HepG2 (cell line): Measurements from ENCODE around the gene THAP2. TPM values are rescaled to one million over a fixed set of nuclear protein-coding genes. Genes with fewer than 3 reads are reported as not detected.

Experiments used
- ATAC-seq: fragments of 200-7000 bp; cut with Tn5 transposase; 3 replicates; pipeline ENCODE4 v1.9.1; 2020; ENCODE audit warnings: mild to moderate bottlenecking, moderate library complexity
- BruUV-seq: library from RNA; stranded (reverse); fragments of 400-500 nt; replicated peaks from 2 replicates; lab custom pipeline; 2021; lab: Mats Ljungman, UMichigan
- CTCF ChIA-PET: fragments of 300-600 bp; formaldehyde crosslinking; extraction: SDS; loops from one replicate; lab custom pipeline; 2021; ENCODE audit warnings: low total read pairs, inconsistent platforms, low intra/inter-chr PET ratio; lab: Yijun Ruan, JAX
- POLR2A ChIA-PET: fragments of 350-600 bp; sonication (Branson Sonifier 250); formaldehyde crosslinking; loops from one replicate; lab custom pipeline; 2020; ENCODE audit warnings: antibody characterized with exemption, inconsistent platforms; lab: Yijun Ruan, JAX
- DNase-seq: peaks from one replicate; pipeline ENCODE4 v3.0.0-alpha.2; 2015; ENCODE audit warnings: low spot score
- FAIRE-seq: peaks from 3 replicates; lab custom pipeline; 2011; peaks lifted over from hg19 to GRCh38; lab: Jason Lieb, UNC
- H2AFZ ChIP-seq: one replicate; pipeline ENCODE4 v1.6.1; 2011; ENCODE audit warnings: low read length, inconsistent platforms
- H3K27ac ChIP-seq: fragments of 300-600 bp; 3 replicates; pipeline ENCODE4 v1.8.0; 2011; ENCODE audit warnings: mixed run types, mild to moderate bottlenecking, mixed read lengths, low read length, inconsistent platforms; ENCODE audit not compliant: insufficient read depth; ENCODE audit errors: extremely low read length
- H3K27me3 ChIP-seq, 2 experiments: fragments of 200-600 bp in 1 of 2; 2 replicates in 1 of 2; 3 replicates in 1 of 2; pipeline versions ENCODE4 v1.6.0 to v1.8.0; 2011; ENCODE audit warnings: low read length in 2 of 2, mild to moderate bottlenecking in 2 of 2, moderate library complexity in 2 of 2, inconsistent platforms in 1 of 2; ENCODE audit not compliant: insufficient read depth in 2 of 2, control insufficient read depth in 1 of 2
- H3K36me3 ChIP-seq, 2 experiments: fragments of 200-600 bp in 1 of 2; replicated peaks in 1 of 2; 2 replicates in 1 of 2; 3 replicates in 1 of 2; pipeline versions ENCODE4 v1.5.1 to v1.8.0; 2011; ENCODE audit warnings: low read length in 2 of 2, inconsistent platforms in 1 of 2; ENCODE audit not compliant: insufficient read depth in 2 of 2, control insufficient read depth in 1 of 2
- H3K4me1 ChIP-seq: 2 replicates; pipeline ENCODE4 v1.5.1; 2012; ENCODE audit warnings: low read length, inconsistent platforms; ENCODE audit not compliant: insufficient read depth
- H3K4me2 ChIP-seq: 2 replicates; pipeline ENCODE4 v1.6.0; 2011; ENCODE audit warnings: low read depth, low read length, inconsistent platforms
- H3K4me3 ChIP-seq, 3 experiments: fragments of 200-600 bp in 1 of 3; sonication (generic), shearing (Covaris generic) in 1 of 3; replicated peaks in 1 of 3; 2 replicates each; pipeline ENCODE4 v1.5.1; 2011 to 2016; ENCODE audit warnings: low read length in 3 of 3, inconsistent platforms in 2 of 3, low read depth in 2 of 3, mild to moderate bottlenecking in 2 of 3, control low read depth in 1 of 3, mixed read lengths in 1 of 3; ENCODE audit not compliant: insufficient read depth in 1 of 3
- H3K79me2 ChIP-seq: one replicate; pipeline ENCODE4 v1.6.1; 2011; ENCODE audit warnings: low read length, inconsistent platforms; ENCODE audit not compliant: insufficient read depth
- H3K9ac ChIP-seq: 2 replicates; pipeline ENCODE4 v1.6.0; 2011; ENCODE audit warnings: mild to moderate bottlenecking, low read depth, low read length, inconsistent platforms; ENCODE audit not compliant: insufficient read depth
- H3K9me3 ChIP-seq: 2 replicates; pipeline ENCODE4 v1.5.1; 2012; ENCODE audit warnings: mild to moderate bottlenecking, low read length
- H4K20me1 ChIP-seq: 2 replicates; pipeline ENCODE4 v1.6.0; 2011; ENCODE audit warnings: inconsistent platforms, mild to moderate bottlenecking, low read length, moderate library complexity; ENCODE audit not compliant: insufficient read depth
- CEBPZ ChIP-seq: IDR thresholded peaks from 2 replicates; pipeline ENCODE4 v1.6.1; 2012; ENCODE audit warnings: low read length, improper control_type of control experiment
- CREB3 ChIP-seq: sonication (generic); formaldehyde crosslinking; IDR thresholded peaks from 2 replicates; pipeline ENCODE4 v1.5.0; 2020; ENCODE audit warnings: missing genetic modification reagents
- PCBP1 ChIP-seq: fragments of 200-400 bp; formaldehyde crosslinking; IDR thresholded peaks from 2 replicates; pipeline ENCODE4 v1.6.1; 2017; ENCODE audit warnings: mild to moderate bottlenecking, low read depth, low read length, borderline replicate concordance
- SOX13 ChIP-seq, 3 experiments: fragments of 450-650 bp in 1 of 3; sonication (generic) in 1 of 3; formaldehyde crosslinking in 1 of 3; IDR thresholded peaks in 2 of 3; conservative IDR thresholded peaks in 1 of 3; 2 replicates each; pipeline versions ENCODE4 v1.5.0 to v1.6.1; 2016 to 2020; ENCODE audit warnings: antibody characterized with exemption in 1 of 3, mild to moderate bottlenecking in 1 of 3, missing compliant biosample characterization in 1 of 3, missing genetic modification reagents in 1 of 3, moderate library complexity in 1 of 3
- SRF ChIP-seq: IDR thresholded peaks from 2 replicates; pipeline ENCODE4 v1.6.1; 2011; ENCODE audit warnings: mild to moderate bottlenecking, low read depth, low read length, moderate library complexity
- ZBTB8A ChIP-seq: sonication (generic); formaldehyde crosslinking; IDR thresholded peaks from 2 replicates; pipeline ENCODE4 v1.4.0; 2020; ENCODE audit warnings: mild to moderate bottlenecking, low read depth, missing genetic modification reagents, borderline replicate concordance
- ZNF709 ChIP-seq: sonication (generic); formaldehyde crosslinking; IDR thresholded peaks from 2 replicates; pipeline ENCODE4 v1.5.0; 2020; ENCODE audit warnings: mild to moderate bottlenecking, missing genetic modification reagents
- ZNF878 ChIP-seq: sonication (generic); formaldehyde crosslinking; IDR thresholded peaks from 2 replicates; pipeline ENCODE4 v1.8.1; 2023; ENCODE audit warnings: mild to moderate bottlenecking, missing genetic modification reagents, moderate library complexity
- ZSCAN30 ChIP-seq: sonication (generic); formaldehyde crosslinking; IDR thresholded peaks from 2 replicates; pipeline ENCODE4 v1.5.0; 2020; ENCODE audit warnings: mild to moderate bottlenecking, missing genetic modification reagents
- WGBS: methylation state at CpG from one replicate; pipeline ENCODE4 v1.1.6; 2017; ENCODE audit warnings: low lambda C conversion rate; 5-methylcytosine and 5-hydroxymethylcytosine counted together
- in situ Hi-C: cut with HindIII; loops from 2 replicates; pipeline ENCODE4 v1.10.0; 2017; ENCODE audit warnings: low pct_unique_long_range_greater_than_20kb; ENCODE audit not compliant: extremely low pct_ligation_motif_present
- intact Hi-C: fragments of 100-400 bp; cut with micrococcal nuclease; formaldehyde crosslinking; loops from one replicate; pipeline ENCODE4 v1.10.0; 2022; ENCODE audit not compliant: unreplicated experiment
- polyA plus RNA-seq, 8 experiments: library from polyadenylated mRNA; depleted of rRNA in 3 of 8; stranded (reverse) in 7 of 8; unstranded in 1 of 8; fragments of >200 nt; fragmentation: Illumina TruSeq in 4 of 8; extraction: Trizol in 4 of 8; gene quantifications; 2 replicates each; pipeline versions ENCODE4 v1.2.1 to v1.2.3, GENCODE V29; 2011 to 2016; ENCODE audit warnings: low read depth in 4 of 8, missing spikeins in 1 of 8, mixed read lengths in 1 of 8; ENCODE audit not compliant: insufficient read depth in 1 of 8
- total RNA-seq, 5 experiments: library from RNA; depleted of rRNA; stranded (reverse); fragments of >200 nt; fragmentation: Illumina TruSeq; extraction: Trizol; gene quantifications; 2 replicates each; pipeline ENCODE4 v1.2.3, GENCODE V29; 2016; ENCODE audit warnings: low read depth in 1 of 5

The THAP2 gene
- total and polyA plus RNA-seq, 2 of the 13 experiments (the other 11 are each of a cell fraction or from before 2014, with no cell fraction given), result 5.2 to 6.2 TPM

- TF ChIP-seq ZNF709 (CRISPR knock-in tag) (no peak), CEBPZ (no peak), ZBTB8A (no peak)
Observed at GRCh38 chr12:71718611-71719010, 54.5 kb downstream of the THAP2 start (continued).

- ATAC-seq, result no peak
- H3K9ac ChIP-seq, result no peak overlapping the region
- no peak for FAIRE-seq
Observed at GRCh38 chr12:71719647-71720370, 55.7 kb downstream of the THAP2 start.

More at GRCh38 chr12:71719647-71720370, 55.7 kb downstream of the THAP2 start:
- TF ChIP-seq ZSCAN30 (CRISPR knock-in tag) (no peak), SOX13 (IDR thresholded peaks at IDR 0.05) (no peak), SOX13 (CRISPR knock-in tag; conservative IDR thresholded peaks at IDR 0.05 in 1 of 2, IDR thresholded peaks at IDR 0.05 in 1 of 2) (no peak), PCBP1 (no peak), SRF (no peak), CREB3 (CRISPR knock-in tag) (no peak), ZNF878 (no peak)
- Histone ChIP-seq H3K4me2 (no peak overlapping the region), H3K9me3 (no peaks in the 10 kb centered on the region), H3K36me3 (no peaks in the 10 kb centered on the region), H3K4me3 (no peak overlapping the region), H2AFZ (no peak overlapping the region), H3K4me1 (no peaks in the 10 kb centered on the region), H4K20me1 (no peaks in the 10 kb centered on the region), H3K27me3 (no peaks in the 10 kb centered on the region), H3K79me2 (no peaks in the 10 kb centered on the region), H3K27ac (no peak overlapping the region)
- WGBS, result 51% methylated on average over 5 of the region's 5 CpGs
- no peak for DNase-seq
- ChIA-PET POLR2A (interaction anchor here (0.9 to 1.2 kb wide), 3 partner anchors 12 to 56 kb away, joined by 3 to 5 read pairs (median 3); partner anchors contain the start of genes THAP2 and ZFC3H1), CTCF (no interaction called here)
- intact Hi-C loops (no loop called here), in situ Hi-C loops (no loop called here)
- no TSS peak for BruUV-seq
